Duodenal mucosa (tissue), 2 donors: Measurements from ENCODE around the gene CEP290.
"Not testable (repeated sequence)": the region's sequence is repeated elsewhere in the genome, so short reads cannot be mapped to it uniquely, and the experiment has no call there.

Source experiments
- H3K27ac ChIP-seq: one replicate; pipeline ENCODE4 v1.7.0; 2013; ENCODE audit warnings: low read depth, low read length
- H3K27me3 ChIP-seq, 2 donors: one replicate each; pipeline ENCODE4 v1.7.0; 2013; ENCODE audit warnings: low read length in 2 of 2, control low read depth in 1 of 2; ENCODE audit not compliant: insufficient read depth in 2 of 2, control insufficient read depth in 1 of 2
- H3K36me3 ChIP-seq, 2 donors: one replicate each; pipeline ENCODE4 v1.7.0; 2013; ENCODE audit warnings: low read length in 2 of 2, control low read depth in 1 of 2; ENCODE audit not compliant: insufficient read depth in 2 of 2, control insufficient read depth in 1 of 2
- H3K4me1 ChIP-seq, 2 donors: one replicate each; pipeline ENCODE4 v1.7.0; 2013; ENCODE audit warnings: low read length in 2 of 2, control low read depth in 1 of 2; ENCODE audit not compliant: insufficient read depth in 2 of 2, control insufficient read depth in 1 of 2
- H3K4me3 ChIP-seq, 2 donors: one replicate each; pipeline ENCODE4 v1.7.0; 2013; ENCODE audit warnings: low read length in 2 of 2, low read depth in 1 of 2
- H3K9ac ChIP-seq, 2 donors: one replicate each; pipeline ENCODE4 v1.7.0; 2013; ENCODE audit warnings: low read length in 2 of 2, low read depth in 1 of 2
- H3K9me3 ChIP-seq, 2 donors: one replicate each; pipeline ENCODE4 v1.7.0; 2013; ENCODE audit warnings: low read length in 2 of 2, control low read depth in 1 of 2; ENCODE audit not compliant: control insufficient read depth in 1 of 2

Gene CEP290

GRCh38 chr12:88057994-88058718 lies 83.7 kb downstream of the CEP290 start:
- H3K4me3 ChIP-seq: no peak overlapping the region
- no peak overlapping the region for H3K27ac ChIP-seq
- peaks cover 0 to 15% of the 10 kb centered on the region in 2 donors for H3K36me3 ChIP-seq
- H3K27me3 ChIP-seq: no peaks in the 10 kb centered on the region
- H3K9ac ChIP-seq: no peak overlapping the region
- no peaks in the 10 kb centered on the region for H3K4me1 ChIP-seq
- H3K9me3 ChIP-seq: no peaks in the 10 kb centered on the region

GRCh38 chr12:88056571-88056970 lies 85.3 kb downstream of the CEP290 start:
- no peaks in the 10 kb centered on the region for H3K27me3 ChIP-seq
- no peaks in the 10 kb centered on the region for H3K4me1 ChIP-seq
- H3K9ac ChIP-seq: no peak overlapping the region
- H3K27ac ChIP-seq: no peak overlapping the region
- peaks cover 0 to 20% of the 10 kb centered on the region in 2 donors for H3K36me3 ChIP-seq
- no peaks in the 10 kb centered on the region for H3K9me3 ChIP-seq
- no peak overlapping the region for H3K4me3 ChIP-seq

GRCh38 chr12:88052686-88053085 lies 89.2 kb downstream of the CEP290 start:
- Histone ChIP-seq H3K27me3 (no peaks in the 10 kb centered on the region), H3K4me3 (no peak overlapping the region), H3K4me1 (no peaks in the 10 kb centered on the region), H3K27ac (no peak overlapping the region), H3K9me3 (no peaks in the 10 kb centered on the region), H3K36me3 (peaks cover 7 to 21% of the 10 kb centered on the region in 2 donors), H3K9ac (no peak overlapping the region)

GRCh38 chr12:88044035-88044434 lies 97.9 kb downstream of the CEP290 start:
- no peak overlapping the region for H3K9ac ChIP-seq
- H3K27ac ChIP-seq: no peak overlapping the region
- no peak overlapping the region for H3K4me3 ChIP-seq
- H3K9me3 ChIP-seq: no peaks in the 10 kb centered on the region
- H3K36me3 ChIP-seq: peaks cover 24 to 41% of the 10 kb centered on the region in 2 donors
- H3K4me1 ChIP-seq: no peaks in the 10 kb centered on the region
- no peaks in the 10 kb centered on the region for H3K27me3 ChIP-seq

- no peak overlapping the region for H3K4me3 ChIP-seq
Measured at GRCh38 chr12:88037770-88038169, 104.1 kb downstream of the CEP290 start.

GRCh38 chr12:88036353-88036965 lies 105.4 kb downstream of the CEP290 start:
- H3K4me1 ChIP-seq: peaks cover 13 to 14% of the 10 kb centered on the region in 2 donors
- peak overlapping the region; percentile 70 to 98 for H3K4me3 ChIP-seq
- no peaks in the 10 kb centered on the region for H3K27me3 ChIP-seq
- no peaks in the 10 kb centered on the region for H3K9me3 ChIP-seq
- H3K9ac ChIP-seq: peak overlapping the region in 1 of 2 donors; percentile 90
- no peak overlapping the region for H3K27ac ChIP-seq
- H3K36me3 ChIP-seq: no peaks in the 10 kb centered on the region

More at GRCh38 chr12:88037770-88038169, 104.1 kb downstream of the CEP290 start:
- Histone ChIP-seq H3K4me1 (peaks cover 13 to 14% of the 10 kb centered on the region in 2 donors), H3K27ac (no peak overlapping the region), H3K27me3 (no peaks in the 10 kb centered on the region), H3K36me3 (no peaks in the 10 kb centered on the region), H3K9ac (no peak overlapping the region), H3K9me3 (no peaks in the 10 kb centered on the region)

GRCh38 chr12:88035907-88036289 lies 106.0 kb downstream of the CEP290 start:
- Histone ChIP-seq H3K4me3 (peak overlapping the region; percentile 70 to 98), H3K9ac (peak overlapping the region; percentile 77 to 90), H3K27ac (no peak overlapping the region), H3K36me3 (no peaks in the 10 kb centered on the region), H3K27me3 (no peaks in the 10 kb centered on the region), H3K9me3 (no peaks in the 10 kb centered on the region), H3K4me1 (peaks cover 13 to 14% of the 10 kb centered on the region in 2 donors)

GRCh38 chr12:88035271-88035906 lies 106.5 kb downstream of the CEP290 start:
- peak overlapping the region; percentile 70 to 98 for H3K4me3 ChIP-seq
- no peak overlapping the region for H3K27ac ChIP-seq
- peaks cover 13 to 14% of the 10 kb centered on the region in 2 donors for H3K4me1 ChIP-seq
- peak overlapping the region; percentile 77 to 90 for H3K9ac ChIP-seq
- no peaks in the 10 kb centered on the region for H3K27me3 ChIP-seq
- no peaks in the 10 kb centered on the region for H3K36me3 ChIP-seq
- H3K9me3 ChIP-seq: no peaks in the 10 kb centered on the region

GRCh38 chr12:88031161-88031560 lies 110.7 kb downstream of the CEP290 start:
- H3K4me1 ChIP-seq, H3K27ac ChIP-seq, H3K36me3 ChIP-seq, H3K9ac ChIP-seq, H3K9me3 ChIP-seq, H3K27me3 ChIP-seq, H3K4me3 ChIP-seq: not testable (repeated sequence)

GRCh38 chr12:88029093-88029665 lies 112.7 kb downstream of the CEP290 start, which contains the start of gene C12orf50:
Gene C12orf50, minus strand, starts transcription at chr12:88029401. Its CDS starts 2,439 bp downstream, at chr12:88026962.
- Histone ChIP-seq H3K27ac (no peak within 1 kb of the TSS), H3K4me3 (no peak within 1 kb of the TSS), H3K27me3 (no peaks in the 10 kb centered on the region), H3K36me3 (no peaks in the 10 kb centered on the region), H3K9me3 (no peaks in the 10 kb centered on the region), H3K9ac (no peak within 1 kb of the TSS), H3K4me1 (no peaks in the 10 kb centered on the region)
